AG09319 (cell line): ENCODE measurements around the gene COL21A1.

ENCODE experiments used
- DNase-seq: peaks from one replicate; pipeline ENCODE4 v3.0.0-alpha.2; 2010; ENCODE audit warnings: low read depth; ENCODE audit errors: extremely low read depth
- CTCF ChIP-seq: IDR thresholded peaks from 2 replicates; pipeline ENCODE4 v1.5.1; 2011; ENCODE audit warnings: low read depth, mild to moderate bottlenecking, inconsistent platforms, low read length, moderate library complexity

The COL21A1 gene

GRCh38 chr6:56158571-56158970 is 88.8 kb downstream of the COL21A1 start:
- TF ChIP-seq CTCF, result no peak
- no peak for DNase-seq

- no peak for DNase-seq
- no peak for TF ChIP-seq CTCF
Observed at GRCh38 chr6:56156643-56157042, 90.7 kb downstream of the COL21A1 start.

- TF ChIP-seq CTCF, result no peak
- DNase-seq, result no peak
Observed at GRCh38 chr6:56155634-56156141, 91.7 kb downstream of the COL21A1 start.

- DNase-seq, result no peak
- TF ChIP-seq CTCF, result no peak
Observed at GRCh38 chr6:56154076-56154475, 93.3 kb downstream of the COL21A1 start.

- TF ChIP-seq CTCF, result no peak
- DNase-seq, result no peak
Observed at GRCh38 chr6:56152611-56153010, 94.8 kb downstream of the COL21A1 start.

- DNase-seq, result no peak
- no peak for TF ChIP-seq CTCF
Observed at GRCh38 chr6:56151609-56152224, 95.7 kb downstream of the COL21A1 start.

- no peak for DNase-seq
- TF ChIP-seq CTCF, result no peak
Observed at GRCh38 chr6:56148488-56149186, 98.7 kb downstream of the COL21A1 start.
